IMR-90 (cell line): ENCODE data around the gene FLVCR1. TPM values are rescaled to one million over a fixed set of nuclear protein-coding genes. Genes with fewer than 3 reads are reported as not detected.

ENCODE experiments used
- ATAC-seq: fragments of 200-7000 bp; cut with Tn5 transposase; 2 replicates; pipeline ENCODE4 v1.9.1; 2020; ENCODE audit warnings: low read depth, mild to moderate bottlenecking, moderate library complexity
- BruUV-seq: library from RNA; stranded (reverse); fragments of 400-500 nt; replicated peaks from 2 replicates; lab custom pipeline; 2021; lab: Mats Ljungman, UMichigan
- CTCF ChIA-PET: fragments of 300-600 bp; formaldehyde crosslinking; extraction: SDS; loops from one replicate; lab custom pipeline; 2021; ENCODE audit warnings: antibody characterized with exemption; lab: Yijun Ruan, JAX
- POLR2A ChIA-PET: fragments of 300-600 bp; sonication (Branson Sonifier 250); formaldehyde crosslinking; loops from one replicate; lab custom pipeline; 2022; ENCODE audit warnings: antibody characterized with exemption; ENCODE audit not compliant: unreplicated experiment; lab: Charles Lee
- DNase-seq: peaks from one replicate; pipeline ENCODE4 v3.0.0; 2013
- H2AFZ ChIP-seq: replicated peaks from 2 replicates; pipeline ENCODE3; 2013; ENCODE audit warnings: low read length, mild to moderate bottlenecking; ENCODE audit not compliant: poor library complexity
- H2AK5ac ChIP-seq: 2 replicates; pipeline ENCODE4 v1.6.1; 2013; ENCODE audit warnings: low read depth, low read length, inconsistent platforms
- H2AK9ac ChIP-seq: replicated peaks from 2 replicates; pipeline ENCODE3; 2013; ENCODE audit warnings: mild to moderate bottlenecking, low read depth, low read length, moderate library complexity; ENCODE audit not compliant: poor library complexity
- H2BK120ac ChIP-seq: 2 replicates; pipeline ENCODE4 v1.6.1; 2013; ENCODE audit warnings: low read depth, low read length, inconsistent platforms
- H2BK15ac ChIP-seq: 3 replicates; pipeline ENCODE4 v1.6.1; 2013; ENCODE audit warnings: low read depth, low read length, inconsistent platforms
- H2BK20ac ChIP-seq: 2 replicates; pipeline ENCODE4 v1.6.1; 2013; ENCODE audit warnings: low read depth, mild to moderate bottlenecking, inconsistent platforms, low read length, moderate library complexity
- H2BK5ac ChIP-seq: 2 replicates; pipeline ENCODE4 v1.6.1; 2013; ENCODE audit warnings: mild to moderate bottlenecking, low read depth, low read length, inconsistent platforms; ENCODE audit not compliant: poor library complexity, severe bottlenecking
- H3K14ac ChIP-seq: replicated peaks from 2 replicates; pipeline ENCODE4 v1.6.1; 2013; ENCODE audit warnings: low read depth, low read length, inconsistent platforms
- H3K18ac ChIP-seq: 2 replicates; pipeline ENCODE4 v1.6.1; 2013; ENCODE audit warnings: low read depth, low read length, control low read depth
- H3K23ac ChIP-seq: 2 replicates; pipeline ENCODE4 v1.6.1; 2013; ENCODE audit warnings: low read depth, low read length, inconsistent platforms
- H3K27ac ChIP-seq: 2 replicates; pipeline ENCODE4 v1.5.1; 2013; ENCODE audit warnings: mild to moderate bottlenecking, control low read depth, low read length; ENCODE audit not compliant: insufficient read depth
- H3K27me3 ChIP-seq: 2 replicates; pipeline ENCODE4 v1.6.1; 2013; ENCODE audit warnings: low read length; ENCODE audit not compliant: control insufficient read depth, insufficient read depth
- H3K36me3 ChIP-seq: 2 replicates; pipeline ENCODE4 v1.6.1; 2013; ENCODE audit warnings: low read length, mixed read lengths; ENCODE audit not compliant: control insufficient read depth, insufficient read depth
- H3K4ac ChIP-seq: 2 replicates; pipeline ENCODE4 v1.6.1; 2013; ENCODE audit warnings: low read depth, low read length, inconsistent platforms
- H3K4me1 ChIP-seq: 2 replicates; pipeline ENCODE4 v1.6.1; 2013; ENCODE audit warnings: low read length, mixed read lengths; ENCODE audit not compliant: control insufficient read depth, insufficient read depth
- H3K4me2 ChIP-seq: 2 replicates; pipeline ENCODE4 v1.6.1; 2013; ENCODE audit warnings: low read depth, mild to moderate bottlenecking, control low read depth, low read length, moderate library complexity
- H3K4me3 ChIP-seq: 2 replicates; pipeline ENCODE4 v1.5.1; 2013; ENCODE audit warnings: low read depth, mild to moderate bottlenecking, control low read depth, low read length, moderate library complexity; ENCODE audit not compliant: insufficient read depth
- H3K56ac ChIP-seq: 2 replicates; pipeline ENCODE4 v1.6.1; 2013; ENCODE audit warnings: low read length, inconsistent platforms; ENCODE audit not compliant: insufficient read depth; ENCODE audit errors: extremely low read depth
- H3K79me1 ChIP-seq, 2 experiments: 2 replicates each; pipeline ENCODE4 v1.6.1; 2013; ENCODE audit warnings: low read length in 2 of 2, inconsistent platforms in 1 of 2, low read depth in 1 of 2
- H3K9ac ChIP-seq: 2 replicates; pipeline ENCODE4 v1.6.1; 2013; ENCODE audit warnings: low read depth, low read length, control low read depth
- H3K9me1 ChIP-seq: 2 replicates; pipeline ENCODE4 v1.6.1; 2013; ENCODE audit warnings: low read length, inconsistent platforms; ENCODE audit not compliant: insufficient read depth
- H3K9me3 ChIP-seq: 2 replicates; pipeline ENCODE4 v1.6.1; 2013; ENCODE audit warnings: low read length; ENCODE audit not compliant: control insufficient read depth, insufficient read depth
- H4K20me1 ChIP-seq: 2 replicates; pipeline ENCODE4 v1.6.1; 2013; ENCODE audit warnings: low read length, inconsistent platforms; ENCODE audit not compliant: insufficient read depth
- H4K5ac ChIP-seq: 2 replicates; pipeline ENCODE4 v1.6.1; 2013; ENCODE audit warnings: mild to moderate bottlenecking, low read depth, low read length, control low read depth
- H4K8ac ChIP-seq, 2 experiments: 2 replicates each; pipeline ENCODE4 v1.6.1; 2013; ENCODE audit warnings: low read depth in 2 of 2, low read length in 2 of 2, control low read depth in 1 of 2, inconsistent platforms in 1 of 2
- H4K91ac ChIP-seq: 2 replicates; pipeline ENCODE4 v1.6.1; 2013; ENCODE audit warnings: low read depth, low read length, inconsistent platforms; ENCODE audit not compliant: insufficient read depth
- BHLHE40 ChIP-seq: fragments of 150-350 bp; IDR thresholded peaks from 2 replicates; pipeline ENCODE4 v1.6.1; 2016; ENCODE audit warnings: mild to moderate bottlenecking, low read depth, low read length
- CEBPB ChIP-seq: IDR thresholded peaks from 2 replicates; pipeline ENCODE4 v1.6.1; 2012; ENCODE audit warnings: low read depth, low read length, improper control_type of control experiment
- CHD1 ChIP-seq: IDR thresholded peaks from 2 replicates; pipeline ENCODE4 v1.6.1; 2012; ENCODE audit warnings: low read depth, low read length, improper control_type of control experiment
- FOS ChIP-seq: fragments of 150-350 bp; IDR thresholded peaks from 2 replicates; pipeline ENCODE4 v1.6.1; 2016; ENCODE audit warnings: low read depth, low read length
- RAD21 ChIP-seq: IDR thresholded peaks from 2 replicates; pipeline ENCODE4 v1.6.1; 2012; ENCODE audit warnings: low read length, improper control_type of control experiment
- WGBS, 2 experiments: methylation state at CpG; one replicate each; pipeline versions ENCODE4 v1.1.5 to v1.1.7; 2013; ENCODE audit warnings: missing lambda C conversion rate in 2 of 2; ENCODE audit not compliant: insufficient read length in 1 of 2; ENCODE audit errors: extremely low coverage in 2 of 2; 5-methylcytosine and 5-hydroxymethylcytosine counted together
- dilution Hi-C: fragments of 300-500 bp; cut with HindIII; formaldehyde crosslinking; loops from one replicate; pipeline ENCODE4 v1.14.3; 2018; ENCODE audit warnings: low sequenced_read_pairs; ENCODE audit not compliant: unreplicated experiment
- in situ Hi-C: fragments of 300-500 bp; cut with MboI; formaldehyde crosslinking; loops from 3 replicates; pipeline ENCODE4 v1.14.3; 2019; ENCODE audit warnings: low sequenced_read_pairs, inconsistent platforms, mixed read lengths
- intact Hi-C: fragments of 100-400 bp; cut with micrococcal nuclease; formaldehyde crosslinking; loops from 2 replicates; pipeline ENCODE4 v1.10.0; 2022
- polyA plus RNA-seq, 3 experiments: library from polyadenylated mRNA; depleted of rRNA; stranded (reverse); fragments of >200 nt; gene quantifications; 2 replicates each; pipeline ENCODE4 v1.2.3, GENCODE V29; 2012; ENCODE audit warnings: low replicate concordance in 1 of 3
- total RNA-seq: library from RNA; depleted of rRNA; stranded (reverse); fragments of >200 nt; gene quantifications from 2 replicates; pipeline ENCODE4 v1.2.3, GENCODE V29; 2012
- TF ChIP-seq, protein P1 (sequence below): fragments of 150-350 bp; IDR thresholded peaks from 2 replicates; pipeline ENCODE4 v1.6.1; 2016; ENCODE audit warnings: low read depth, mild to moderate bottlenecking, low read length, moderate library complexity, borderline replicate concordance

FLVCR1 gene
- total and polyA plus RNA-seq, 2 of the 4 experiments (the other 2 are of a cell fraction): 2.4 to 3.9 TPM

DNA sequence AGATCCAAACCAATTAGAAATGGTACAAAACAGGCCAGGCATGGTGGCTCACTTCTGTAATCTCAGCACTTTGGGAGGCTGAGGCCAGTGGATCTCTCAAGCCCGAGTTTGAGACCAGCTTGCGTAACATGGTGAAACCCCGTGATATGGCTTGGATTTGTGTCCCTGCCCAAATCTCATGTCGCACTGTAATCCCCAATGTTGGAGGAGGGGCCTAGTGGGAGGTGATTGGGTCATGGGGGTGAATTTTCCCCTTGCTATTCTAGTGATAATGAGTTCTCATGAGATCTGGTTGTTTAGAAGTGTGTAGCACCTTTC lies 85.3 kb downstream of the FLVCR1 start:
- in situ Hi-C loops (no loop called here), dilution Hi-C loops (no loop called here), intact Hi-C loops (no loop called here)
- Histone ChIP-seq H2BK120ac (no peak overlapping the region), H3K56ac (no peak overlapping the region), H3K18ac (no peak overlapping the region), H2BK15ac (no peak overlapping the region), H3K9me3 (peaks cover 9% of the 10 kb centered on the region), H3K4me3 (no peak overlapping the region), H3K4me1 (no peaks in the 10 kb centered on the region), H3K79me1 (no peaks in the 10 kb centered on the region), H2BK20ac (no peak overlapping the region), H4K20me1 (no peaks in the 10 kb centered on the region), H2AK5ac (no peak overlapping the region), H3K9me1 (no peaks in the 10 kb centered on the region), H3K4ac (no peak overlapping the region), H3K4me2 (no peak overlapping the region), H3K23ac (no peak overlapping the region), H4K91ac (no peak overlapping the region), H2AFZ (no peak overlapping the region), H2BK5ac (no peak overlapping the region), H4K8ac (no peak overlapping the region), H3K27ac (no peak overlapping the region), H2AK9ac (no peak overlapping the region), H4K5ac (no peak overlapping the region), H3K9ac (no peak overlapping the region), H3K14ac (no peak overlapping the region), H3K36me3 (no peaks in the 10 kb centered on the region), H3K27me3 (peaks cover 2% of the 10 kb centered on the region; the same call in 1 of the 2 replicates)
- ATAC-seq (no peak), DNase-seq (no peak)
- POLR2A ChIA-PET: no interaction called here
- BruUV-seq: no TSS peak
- CTCF ChIA-PET: no interaction called here
- TF ChIP-seq CHD1 (no peak), CEBPB (peak; percentile 47; the same call in 1 of the 2 replicates), FOS (no peak), BHLHE40 (no peak), RAD21 (no peak)
- TF ChIP-seq, protein P1, sequence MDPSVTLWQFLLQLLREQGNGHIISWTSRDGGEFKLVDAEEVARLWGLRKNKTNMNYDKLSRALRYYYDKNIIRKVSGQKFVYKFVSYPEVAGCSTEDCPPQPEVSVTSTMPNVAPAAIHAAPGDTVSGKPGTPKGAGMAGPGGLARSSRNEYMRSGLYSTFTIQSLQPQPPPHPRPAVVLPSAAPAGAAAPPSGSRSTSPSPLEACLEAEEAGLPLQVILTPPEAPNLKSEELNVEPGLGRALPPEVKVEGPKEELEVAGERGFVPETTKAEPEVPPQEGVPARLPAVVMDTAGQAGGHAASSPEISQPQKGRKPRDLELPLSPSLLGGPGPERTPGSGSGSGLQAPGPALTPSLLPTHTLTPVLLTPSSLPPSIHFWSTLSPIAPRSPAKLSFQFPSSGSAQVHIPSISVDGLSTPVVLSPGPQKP: no peak
- 67% methylated on average over 1 of the region's 4 CpGs; no CpG with 5 or more reads in 1 of the 2 experiments for WGBS, 2 experiments
